Loucy (cell line): Measurements from ENCODE around the gene SH2D1B.

Source experiments
- EZH2phosphoT487 ChIP-seq: fragments of 200-600 bp; IDR thresholded peaks from 2 replicates; pipeline ENCODE4 v1.6.1; 2018; ENCODE audit warnings: antibody characterized with exemption, mild to moderate bottlenecking, moderate library complexity, borderline replicate concordance
- TF ChIP-seq, protein P1 (sequence below): fragments of 200-600 bp; sonication (generic); conservative IDR thresholded peaks from 2 replicates; pipeline ENCODE4 v1.5.1; 2014; ENCODE audit warnings: mild to moderate bottlenecking, antibody characterized with exemption, low read length

DNA sequence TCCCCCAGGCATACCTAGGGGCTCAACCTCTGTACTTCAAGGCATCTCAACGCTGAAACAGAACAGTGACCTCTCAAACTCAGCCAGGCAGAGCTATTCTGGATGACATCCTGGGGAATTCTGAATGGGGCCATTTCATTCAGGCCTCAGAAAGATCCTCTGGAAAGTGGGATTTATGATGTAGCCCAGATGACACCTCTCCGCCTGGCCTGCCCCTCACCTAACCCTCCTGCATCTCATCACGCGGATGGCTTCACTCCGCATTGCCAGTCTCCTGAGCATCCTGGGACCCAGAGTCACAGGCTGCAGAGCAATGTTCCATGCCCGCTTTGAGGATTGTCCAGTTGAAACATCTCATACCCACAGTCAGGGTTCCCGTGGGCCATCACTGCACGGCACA, 36.5 kb downstream of the SH2D1B start:
- TF ChIP-seq, protein P1, sequence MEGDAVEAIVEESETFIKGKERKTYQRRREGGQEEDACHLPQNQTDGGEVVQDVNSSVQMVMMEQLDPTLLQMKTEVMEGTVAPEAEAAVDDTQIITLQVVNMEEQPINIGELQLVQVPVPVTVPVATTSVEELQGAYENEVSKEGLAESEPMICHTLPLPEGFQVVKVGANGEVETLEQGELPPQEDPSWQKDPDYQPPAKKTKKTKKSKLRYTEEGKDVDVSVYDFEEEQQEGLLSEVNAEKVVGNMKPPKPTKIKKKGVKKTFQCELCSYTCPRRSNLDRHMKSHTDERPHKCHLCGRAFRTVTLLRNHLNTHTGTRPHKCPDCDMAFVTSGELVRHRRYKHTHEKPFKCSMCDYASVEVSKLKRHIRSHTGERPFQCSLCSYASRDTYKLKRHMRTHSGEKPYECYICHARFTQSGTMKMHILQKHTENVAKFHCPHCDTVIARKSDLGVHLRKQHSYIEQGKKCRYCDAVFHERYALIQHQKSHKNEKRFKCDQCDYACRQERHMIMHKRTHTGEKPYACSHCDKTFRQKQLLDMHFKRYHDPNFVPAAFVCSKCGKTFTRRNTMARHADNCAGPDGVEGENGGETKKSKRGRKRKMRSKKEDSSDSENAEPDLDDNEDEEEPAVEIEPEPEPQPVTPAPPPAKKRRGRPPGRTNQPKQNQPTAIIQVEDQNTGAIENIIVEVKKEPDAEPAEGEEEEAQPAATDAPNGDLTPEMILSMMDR = no peak
- TF ChIP-seq EZH2phosphoT487 = no peak
